Neural progenitor cell (in vitro differentiated cells): ENCODE measurements around the gene PNMT.
A peak's percentile ranks its signal among the peaks of the same experiment; 100 is the strongest.

Experiments
- EZH2 ChIP-seq: fragments of 200-600 bp; sonication (generic); IDR thresholded peaks from 2 replicates; pipeline ENCODE4 v1.6.1; 2017; ENCODE audit warnings: antibody characterized with exemption, mild to moderate bottlenecking, moderate library complexity
- EZH2phosphoT487 ChIP-seq: fragments of 200-600 bp; sonication (generic); IDR thresholded peaks from 2 replicates; pipeline ENCODE4 v1.6.1; 2017; ENCODE audit warnings: antibody characterized with exemption
- TF ChIP-seq, protein P1 (sequence below): fragments of 200-600 bp; sonication (generic); IDR thresholded peaks from 2 replicates; pipeline ENCODE4 v1.5.1; 2017; ENCODE audit warnings: antibody characterized with exemption, mild to moderate bottlenecking

DNA sequence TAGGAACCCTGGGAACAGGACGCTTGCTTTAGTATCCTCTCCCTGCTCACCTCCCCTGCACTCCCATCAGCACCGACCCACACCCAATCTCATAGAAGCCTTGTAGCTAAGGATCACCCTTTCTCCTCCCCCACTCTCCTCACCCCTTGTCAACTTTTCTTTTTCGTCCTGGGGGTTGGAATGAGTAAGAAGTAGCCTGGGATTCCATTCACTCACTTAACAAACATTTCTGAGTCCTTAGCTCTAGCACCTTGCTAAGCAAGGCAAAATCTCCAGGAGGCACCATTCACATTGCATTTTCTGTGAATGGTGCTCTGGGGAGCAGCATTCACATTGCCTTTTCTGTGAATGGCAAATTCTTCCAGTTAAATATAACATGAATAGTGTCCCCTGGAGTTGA lies 20.7 kb downstream of the PNMT start:
- TF ChIP-seq, protein P1, sequence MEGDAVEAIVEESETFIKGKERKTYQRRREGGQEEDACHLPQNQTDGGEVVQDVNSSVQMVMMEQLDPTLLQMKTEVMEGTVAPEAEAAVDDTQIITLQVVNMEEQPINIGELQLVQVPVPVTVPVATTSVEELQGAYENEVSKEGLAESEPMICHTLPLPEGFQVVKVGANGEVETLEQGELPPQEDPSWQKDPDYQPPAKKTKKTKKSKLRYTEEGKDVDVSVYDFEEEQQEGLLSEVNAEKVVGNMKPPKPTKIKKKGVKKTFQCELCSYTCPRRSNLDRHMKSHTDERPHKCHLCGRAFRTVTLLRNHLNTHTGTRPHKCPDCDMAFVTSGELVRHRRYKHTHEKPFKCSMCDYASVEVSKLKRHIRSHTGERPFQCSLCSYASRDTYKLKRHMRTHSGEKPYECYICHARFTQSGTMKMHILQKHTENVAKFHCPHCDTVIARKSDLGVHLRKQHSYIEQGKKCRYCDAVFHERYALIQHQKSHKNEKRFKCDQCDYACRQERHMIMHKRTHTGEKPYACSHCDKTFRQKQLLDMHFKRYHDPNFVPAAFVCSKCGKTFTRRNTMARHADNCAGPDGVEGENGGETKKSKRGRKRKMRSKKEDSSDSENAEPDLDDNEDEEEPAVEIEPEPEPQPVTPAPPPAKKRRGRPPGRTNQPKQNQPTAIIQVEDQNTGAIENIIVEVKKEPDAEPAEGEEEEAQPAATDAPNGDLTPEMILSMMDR = peak; percentile 5
- no peak for TF ChIP-seq EZH2phosphoT487
- TF ChIP-seq EZH2 = no peak
